ENCODE data around the gene JMJD8. TPM values are rescaled to one million over a fixed set of nuclear protein-coding genes. Genes with fewer than 3 reads are reported as not detected.

Gene JMJD8
- total RNA-seq, 2 donors from 2014 or later = 16.8 to 26.8 TPM

DNA sequence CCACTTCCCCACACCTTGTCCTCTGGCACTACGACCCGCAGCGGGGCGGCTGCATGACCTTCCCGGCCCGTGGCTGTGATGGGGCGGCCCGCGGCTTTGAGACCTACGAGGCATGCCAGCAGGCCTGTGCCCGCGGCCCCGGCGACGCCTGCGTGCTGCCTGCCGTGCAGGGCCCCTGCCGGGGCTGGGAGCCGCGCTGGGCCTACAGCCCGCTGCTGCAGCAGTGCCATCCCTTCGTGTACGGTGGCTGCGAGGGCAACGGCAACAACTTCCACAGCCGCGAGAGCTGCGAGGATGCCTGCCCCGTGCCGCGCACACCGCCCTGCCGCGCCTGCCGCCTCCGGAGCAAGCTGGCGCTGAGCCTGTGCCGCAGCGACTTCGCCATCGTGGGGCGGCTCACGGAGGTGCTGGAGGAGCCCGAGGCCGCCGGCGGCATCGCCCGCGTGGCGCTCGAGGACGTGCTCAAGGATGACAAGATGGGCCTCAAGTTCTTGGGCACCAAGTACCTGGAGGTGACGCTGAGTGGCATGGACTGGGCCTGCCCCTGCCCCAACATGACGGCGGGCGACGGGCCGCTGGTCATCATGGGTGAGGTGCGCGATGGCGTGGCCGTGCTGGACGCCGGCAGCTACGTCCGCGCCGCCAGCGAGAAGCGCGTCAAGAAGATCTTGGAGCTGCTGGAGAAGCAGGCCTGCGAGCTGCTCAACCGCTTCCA, 50.6 kb downstream of the JMJD8 start:
- Mint-ChIP-seq H3K4me3 (no peak overlapping the region), H3K36me3 (ENCODE audit: low read depth) (peaks cover 15% of the 10 kb centered on the region), H3K4me1 (peaks cover 6% of the 10 kb centered on the region), H3K9me3 (no peaks in the 10 kb centered on the region), H3K27me3 (no peaks in the 10 kb centered on the region), H3K27ac (no peak overlapping the region)
- ATAC-seq (replicated peaks) = no peak

- no peaks in the 10 kb centered on the region for H3K27me3 Mint-ChIP-seq
- H3K4me1 Mint-ChIP-seq = peaks cover 6% of the 10 kb centered on the region
- H3K9me3 Mint-ChIP-seq = no peaks in the 10 kb centered on the region
- peaks cover 15% of the 10 kb centered on the region for H3K36me3 Mint-ChIP-seq (ENCODE audit: low read depth)
- ATAC-seq (replicated peaks) = no peak
- no peak overlapping the region for H3K4me3 Mint-ChIP-seq
- no peak overlapping the region for H3K27ac Mint-ChIP-seq
Observed at GRCh38 chr16:632486-633335, 51.4 kb downstream of the JMJD8 start.

GRCh38 chr16:631808-632358, 52.3 kb downstream of the JMJD8 start:
- ATAC-seq (replicated peaks) = no peak
- Mint-ChIP-seq H3K4me3 (no peak overlapping the region), H3K36me3 (ENCODE audit: low read depth) (peaks cover 14% of the 10 kb centered on the region), H3K9me3 (no peaks in the 10 kb centered on the region), H3K27ac (no peak overlapping the region), H3K27me3 (no peaks in the 10 kb centered on the region), H3K4me1 (peaks cover 6% of the 10 kb centered on the region)

Other genes with a start within 250 kb of the JMJD8 start
- gene CAPN15, start 156.6 kb downstream of the JMJD8 start, total RNA-seq = 100 to 1,000 TPM in 1 of 2 donors, 10 to 100 TPM in 1; 61.1 to 117 TPM
- gene PRR35, start 123.9 kb downstream of the JMJD8 start, total RNA-seq = not detected
- 1 to 10 TPM in 1 of 2 donors, under 1 TPM in 1; 0.80 to 1.1 TPM for gene NHLRC4, start 117.3 kb downstream of the JMJD8 start, total RNA-seq
- gene PIGQ, start 114.4 kb downstream of the JMJD8 start, total RNA-seq = 10 to 100 TPM; 28.0 to 34.2 TPM
- gene RAB40C, start 94.3 kb downstream of the JMJD8 start, total RNA-seq = 10 to 100 TPM; 12.9 TPM
- gene WFIKKN1, start 53.3 kb downstream of the JMJD8 start, total RNA-seq = under 1 TPM; 0.45 to 0.53 TPM
- gene METTL26, start 48.0 kb downstream of the JMJD8 start, total RNA-seq = 100 to 1,000 TPM in 1 of 2 donors, 10 to 100 TPM in 1; 87.4 to 115 TPM
- 10 to 100 TPM; 29.2 to 54.5 TPM for gene MCRIP2, start 42.5 kb downstream of the JMJD8 start, total RNA-seq
- 10 to 100 TPM; 50.7 to 93.9 TPM for gene WDR90, start 35.0 kb downstream of the JMJD8 start, total RNA-seq
- 100 to 1,000 TPM; 134 to 149 TPM for gene RHOT2, start 16.2 kb downstream of the JMJD8 start, total RNA-seq
- gene RHBDL1, start 8.7 kb downstream of the JMJD8 start, total RNA-seq = 1 to 10 TPM; 2.9 to 5.4 TPM
- gene STUB1, start 3.9 kb downstream of the JMJD8 start, total RNA-seq = 10 to 100 TPM; 47.5 to 98.2 TPM
- 10 to 100 TPM; 15.6 to 18.7 TPM for gene WDR24, start 6.1 kb upstream of the JMJD8 start, total RNA-seq
- 10 to 100 TPM in 1 of 2 donors, 1 to 10 TPM in 1; 6.4 to 23.6 TPM for gene FBXL16, start 21.5 kb upstream of the JMJD8 start, total RNA-seq
- 1 to 10 TPM; 4.5 to 8.4 TPM for gene METRN, start 30.8 kb upstream of the JMJD8 start, total RNA-seq
- 10 to 100 TPM; 13.5 to 22.4 TPM for gene ANTKMT, start 36.8 kb upstream of the JMJD8 start, total RNA-seq
- 1 to 10 TPM; 4.3 to 4.4 TPM for gene CCDC78, start 42.1 kb upstream of the JMJD8 start, total RNA-seq
- gene HAGHL, start 42.8 kb upstream of the JMJD8 start, total RNA-seq = 10 to 100 TPM in 1 of 2 donors, 1 to 10 TPM in 1; 9.2 to 14.0 TPM
- 10 to 100 TPM; 39.2 to 47.1 TPM for gene CIAO3, start 56.7 kb upstream of the JMJD8 start, total RNA-seq
- not detected for gene MSLN, start 76.4 kb upstream of the JMJD8 start, total RNA-seq
- 10 to 100 TPM; 13.2 to 40.6 TPM for gene RPUSD1, start 104.0 kb upstream of the JMJD8 start, total RNA-seq
- 10 to 100 TPM; 65.4 to 87.1 TPM for gene CHTF18, start 104.3 kb upstream of the JMJD8 start, total RNA-seq
- not detected for gene GNG13, start 116.4 kb upstream of the JMJD8 start, total RNA-seq

Measured in activated T-helper 17 cell treated with anti-CD3 and anti-CD28 coated beads, Interleukin-2, amount 50 U/mL, for 72 hours (primary cell).